ENCODE measurements around the gene KLHL24. TPM values are rescaled to one million over a fixed set of nuclear protein-coding genes. Genes with fewer than 3 reads are reported as not detected.

KLHL24 gene
- 5.6 to 8.1 TPM (median 7.9 TPM) in 5 replicates for total RNA-seq (2022; extraction: Qiagen RNA extraction)

GRCh38 chr3:183635431-183636220, at the start of gene KLHL24:
Gene KLHL24, plus strand, starts transcription at chr3:183635623. Its CDS starts 14,734 bp downstream, at chr3:183650357.

GRCh38 chr3:183697610-183698317, 62.3 kb downstream of the KLHL24 start, which contains the start of gene YEATS2:
Gene YEATS2, plus strand, starts transcription at chr3:183697797. Its CDS starts 17,366 bp downstream, at chr3:183715163.

Other genes starting within 250 kb of the KLHL24 start
- gene MCF2L2, start 207.0 kb upstream of the KLHL24 start, total RNA-seq (2022; extraction: Qiagen RNA extraction): 0.12 to 0.59 TPM (median 0.20 TPM) in 5 replicates
- not detected in 5 replicates for gene KLHL6, start 79.9 kb upstream of the KLHL24 start, total RNA-seq (2022; extraction: Qiagen RNA extraction)
- gene YEATS2, start 62.2 kb downstream of the KLHL24 start, total RNA-seq (2022; extraction: Qiagen RNA extraction): 10.0 to 13.4 TPM (median 12.6 TPM) in 5 replicates
- gene MAP6D1, start 190.0 kb downstream of the KLHL24 start, total RNA-seq (2022; extraction: Qiagen RNA extraction): 3.6 to 7.8 TPM (median 7.2 TPM) in 5 replicates
- gene PARL, start 249.3 kb downstream of the KLHL24 start, total RNA-seq (2022; extraction: Qiagen RNA extraction): 61.7 to 71.7 TPM (median 64.6 TPM) in 5 replicates

Data from A549 treated with Mapracorat at 1 μM for 4 hours (cell line).